DND-41 (cell line): ENCODE data around the gene PXT1.

Experiments used
- ATAC-seq: fragments of 200-7000 bp; cut with Tn5 transposase; 3 replicates; pipeline ENCODE4 v1.9.1; 2021; ENCODE audit warnings: low read depth; ENCODE audit not compliant: insufficient read depth
- DNase-seq: peaks from one replicate; pipeline ENCODE4 v3.0.0-alpha.2; 2020
- H2AFZ ChIP-seq: 2 replicates; pipeline ENCODE4 v1.6.0; 2012; ENCODE audit warnings: low read depth, low read length
- H3K27ac ChIP-seq: 2 replicates; pipeline ENCODE4 v1.5.1; 2012; ENCODE audit warnings: low read length, inconsistent platforms
- H3K27me3 ChIP-seq: fragments of 200-600 bp; sonication (generic); 2 replicates; pipeline ENCODE4 v1.6.0; 2012; ENCODE audit warnings: low read length, mild to moderate bottlenecking, inconsistent platforms; ENCODE audit not compliant: insufficient read depth, poor library complexity
- H3K36me3 ChIP-seq: 2 replicates; pipeline ENCODE4 v1.5.1; 2012; ENCODE audit warnings: low read length, inconsistent platforms; ENCODE audit not compliant: insufficient read depth
- H3K4me1 ChIP-seq: 2 replicates; pipeline ENCODE4 v1.5.1; 2012; ENCODE audit warnings: mild to moderate bottlenecking, low read length; ENCODE audit not compliant: insufficient read depth
- H3K4me2 ChIP-seq: 2 replicates; pipeline ENCODE4 v1.6.0; 2012; ENCODE audit warnings: mild to moderate bottlenecking, moderate library complexity, low read length, inconsistent platforms; ENCODE audit not compliant: insufficient read depth
- H3K4me3 ChIP-seq, 2 experiments: fragments of 200-600 bp in 1 of 2; shearing (Covaris generic) in 1 of 2; 2 replicates each; pipeline ENCODE4 v1.5.1; 2012 to 2016; ENCODE audit warnings: inconsistent platforms in 2 of 2, low read length in 2 of 2, mild to moderate bottlenecking in 2 of 2, low read depth in 1 of 2, moderate library complexity in 1 of 2
- H3K79me2 ChIP-seq: 2 replicates; pipeline ENCODE4 v1.6.0; 2012; ENCODE audit warnings: low read length, inconsistent platforms; ENCODE audit not compliant: insufficient read depth
- H3K9ac ChIP-seq: 2 replicates; pipeline ENCODE4 v1.6.0; 2012; ENCODE audit warnings: low read depth, mild to moderate bottlenecking, inconsistent platforms, low read length, moderate library complexity
- H3K9me3 ChIP-seq: 2 replicates; pipeline ENCODE4 v1.5.1; 2012; ENCODE audit warnings: low read length, moderate library complexity, mild to moderate bottlenecking, inconsistent platforms; ENCODE audit not compliant: insufficient read depth, severe bottlenecking
- H4K20me1 ChIP-seq: 2 replicates; pipeline ENCODE4 v1.6.0; 2012; ENCODE audit warnings: low read length; ENCODE audit not compliant: insufficient read depth
- EZH2 ChIP-seq: IDR thresholded peaks from 3 replicates; pipeline ENCODE4 v1.6.1; 2012; ENCODE audit warnings: borderline replicate concordance, low read depth, mild to moderate bottlenecking, moderate library complexity, low read length, inconsistent platforms; ENCODE audit not compliant: severe bottlenecking
- TF ChIP-seq, protein P1 (sequence below): IDR thresholded peaks from 2 replicates; pipeline ENCODE4 v1.5.1; 2012; ENCODE audit warnings: borderline replicate concordance, low read length, moderate library complexity, mild to moderate bottlenecking; ENCODE audit not compliant: poor library complexity, severe bottlenecking; ENCODE audit errors: extremely low read depth

PXT1 gene

DNA sequence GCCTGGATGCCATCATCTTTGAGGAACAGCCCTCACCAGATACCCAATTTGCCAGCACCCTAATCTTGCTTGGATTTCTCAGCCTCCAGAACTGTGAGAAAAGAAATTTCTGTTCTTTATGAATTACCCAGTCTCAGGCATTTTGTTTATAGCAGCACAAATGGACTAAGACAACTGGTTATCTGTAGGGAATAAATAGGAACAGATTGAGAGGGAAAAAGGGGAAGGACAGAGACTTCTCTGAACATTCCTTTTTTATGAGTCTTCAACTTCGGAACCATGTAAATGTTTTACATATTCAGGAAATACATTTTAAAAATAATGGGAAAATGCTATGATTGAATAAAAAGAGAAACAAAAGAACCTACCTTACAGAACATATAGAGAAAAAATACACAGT, 21.0 kb upstream of the PXT1 start:
- Histone ChIP-seq H2AFZ (no peak overlapping the region), H3K79me2 (peaks cover 96% of the 10 kb centered on the region), H3K36me3 (peaks cover 7% of the 10 kb centered on the region; the same call in 1 of the 2 replicates), H3K27ac (no peak overlapping the region), H3K4me3 (no peak overlapping the region), H3K4me1 (no peaks in the 10 kb centered on the region), H4K20me1 (peaks cover 44% of the 10 kb centered on the region), H3K9me3 (no peaks in the 10 kb centered on the region), H3K27me3 (no peaks in the 10 kb centered on the region), H3K4me2 (no peak overlapping the region), H3K9ac (no peak overlapping the region)
- no peak for ATAC-seq
- DNase-seq, result no peak
- no peak for TF ChIP-seq EZH2
- TF ChIP-seq, protein P1, sequence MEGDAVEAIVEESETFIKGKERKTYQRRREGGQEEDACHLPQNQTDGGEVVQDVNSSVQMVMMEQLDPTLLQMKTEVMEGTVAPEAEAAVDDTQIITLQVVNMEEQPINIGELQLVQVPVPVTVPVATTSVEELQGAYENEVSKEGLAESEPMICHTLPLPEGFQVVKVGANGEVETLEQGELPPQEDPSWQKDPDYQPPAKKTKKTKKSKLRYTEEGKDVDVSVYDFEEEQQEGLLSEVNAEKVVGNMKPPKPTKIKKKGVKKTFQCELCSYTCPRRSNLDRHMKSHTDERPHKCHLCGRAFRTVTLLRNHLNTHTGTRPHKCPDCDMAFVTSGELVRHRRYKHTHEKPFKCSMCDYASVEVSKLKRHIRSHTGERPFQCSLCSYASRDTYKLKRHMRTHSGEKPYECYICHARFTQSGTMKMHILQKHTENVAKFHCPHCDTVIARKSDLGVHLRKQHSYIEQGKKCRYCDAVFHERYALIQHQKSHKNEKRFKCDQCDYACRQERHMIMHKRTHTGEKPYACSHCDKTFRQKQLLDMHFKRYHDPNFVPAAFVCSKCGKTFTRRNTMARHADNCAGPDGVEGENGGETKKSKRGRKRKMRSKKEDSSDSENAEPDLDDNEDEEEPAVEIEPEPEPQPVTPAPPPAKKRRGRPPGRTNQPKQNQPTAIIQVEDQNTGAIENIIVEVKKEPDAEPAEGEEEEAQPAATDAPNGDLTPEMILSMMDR, result no peak

DNA sequence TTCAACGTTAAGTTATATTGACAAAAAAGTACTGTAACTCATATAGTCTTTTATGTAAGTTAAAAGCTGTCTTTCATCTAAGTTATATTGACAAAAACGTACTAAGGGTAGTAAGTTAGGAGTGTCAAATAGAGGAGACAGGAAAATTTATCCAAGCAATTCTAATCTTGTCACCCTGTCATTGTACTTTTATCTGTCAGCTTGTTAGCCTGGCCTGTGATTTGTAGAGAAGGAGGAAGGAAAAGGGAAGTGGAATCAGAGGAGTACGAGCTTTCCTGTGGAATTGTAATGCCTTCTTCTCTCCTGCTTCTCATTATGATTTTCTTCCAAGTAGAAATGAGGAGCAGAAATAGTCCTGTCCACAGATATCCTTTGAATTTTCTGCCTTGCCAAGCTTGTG, 19.0 kb upstream of the PXT1 start:
- H3K4me1 ChIP-seq, result no peaks in the 10 kb centered on the region
- peaks cover 8% of the 10 kb centered on the region; the same call in 1 of the 2 replicates for H3K36me3 ChIP-seq
- no peaks in the 10 kb centered on the region for H3K27me3 ChIP-seq
- ATAC-seq (no peak), DNase-seq (no peak)
- peaks cover 47% of the 10 kb centered on the region for H4K20me1 ChIP-seq
- no peak overlapping the region for H3K4me3 ChIP-seq
- no peak overlapping the region for H3K9ac ChIP-seq
- peaks cover 97% of the 10 kb centered on the region for H3K79me2 ChIP-seq
- H2AFZ ChIP-seq, result no peak overlapping the region
- no peak overlapping the region for H3K27ac ChIP-seq
- no peaks in the 10 kb centered on the region for H3K9me3 ChIP-seq
- H3K4me2 ChIP-seq, result no peak overlapping the region
- no peak for TF ChIP-seq EZH2
- TF ChIP-seq, protein P1, result no peak

DNA sequence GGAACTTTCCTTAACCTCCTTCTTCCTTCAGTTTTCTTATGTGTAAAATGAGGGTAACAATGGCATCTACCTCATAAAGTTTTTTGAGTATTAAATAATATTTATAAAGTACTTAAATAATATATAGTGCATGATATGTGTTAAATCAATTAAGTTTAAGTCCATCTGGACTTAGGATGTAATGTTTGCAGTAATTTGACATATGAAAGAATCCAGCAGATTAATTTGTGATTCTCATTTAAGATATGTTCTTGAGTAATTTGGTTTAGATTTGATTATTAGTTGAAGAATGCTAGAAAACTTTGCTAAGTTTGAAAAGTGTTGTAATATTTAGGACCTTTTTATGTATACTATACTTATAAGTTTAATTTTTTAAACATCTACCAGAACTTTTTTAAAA, 18.3 kb upstream of the PXT1 start:
- H4K20me1 ChIP-seq, result peaks cover 51% of the 10 kb centered on the region
- TF ChIP-seq, protein P1, result no peak
- no peak for TF ChIP-seq EZH2
- peaks cover 11% of the 10 kb centered on the region; the same call in 1 of the 2 replicates for H3K36me3 ChIP-seq
- H3K27me3 ChIP-seq, result no peaks in the 10 kb centered on the region
- H3K4me1 ChIP-seq, result no peaks in the 10 kb centered on the region
- H3K27ac ChIP-seq, result no peak overlapping the region
- no peak for DNase-seq
- no peaks in the 10 kb centered on the region for H3K9me3 ChIP-seq
- ATAC-seq, result no peak
- H2AFZ ChIP-seq, result no peak overlapping the region
- no peak overlapping the region for H3K4me3 ChIP-seq
- no peak overlapping the region for H3K4me2 ChIP-seq
- no peak overlapping the region for H3K9ac ChIP-seq
- H3K79me2 ChIP-seq, result peaks cover 97% of the 10 kb centered on the region

DNA sequence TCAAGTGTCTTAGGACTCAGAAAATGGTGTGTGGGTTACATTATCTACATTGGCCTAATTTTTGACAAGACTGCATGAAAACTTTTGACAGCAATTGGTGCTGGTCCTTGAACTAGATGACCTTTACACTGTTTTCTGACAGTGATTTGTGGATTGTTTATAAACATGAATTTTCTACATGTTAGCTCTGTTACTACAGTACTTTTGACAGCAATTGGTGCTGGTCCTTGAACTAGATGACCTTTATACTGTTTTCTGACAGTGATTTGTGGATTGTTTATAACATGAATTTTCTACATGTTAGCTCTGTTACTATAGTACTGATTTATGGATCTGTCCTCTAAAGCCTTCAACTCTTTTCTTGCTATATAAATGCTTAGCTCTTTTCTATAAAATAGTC, 16.8 kb upstream of the PXT1 start:
- ATAC-seq, result no peak
- no peak overlapping the region for H3K9ac ChIP-seq
- no peak overlapping the region for H3K27ac ChIP-seq
- H3K4me3 ChIP-seq, result no peak overlapping the region
- H3K4me2 ChIP-seq, result no peak overlapping the region
- DNase-seq, result no peak
- peaks cover 97% of the 10 kb centered on the region for H3K79me2 ChIP-seq
- peaks cover 58% of the 10 kb centered on the region for H4K20me1 ChIP-seq
- no peaks in the 10 kb centered on the region for H3K9me3 ChIP-seq
- no peaks in the 10 kb centered on the region for H3K4me1 ChIP-seq
- peaks cover 18% of the 10 kb centered on the region for H3K36me3 ChIP-seq
- H3K27me3 ChIP-seq, result no peaks in the 10 kb centered on the region
- TF ChIP-seq, protein P1, result no peak
- TF ChIP-seq EZH2, result no peak
- H2AFZ ChIP-seq, result no peak overlapping the region
